Dermis blood vessel endothelial cell (primary cell): Measurements from ENCODE around the gene SLC35D3. TPM values are rescaled to one million over a fixed set of nuclear protein-coding genes. Genes with fewer than 3 reads are reported as not detected.
"Not testable (repeated sequence)": the region's sequence is repeated elsewhere in the genome, so short reads cannot be mapped to it uniquely, and the experiment has no call there.

Experiments used
- DNase-seq: peaks from one replicate; pipeline ENCODE4 v3.0.0; 2010
- total RNA-seq: library from RNA; depleted of rRNA; stranded (reverse); fragments of >200 nt; gene quantifications from 2 replicates; pipeline ENCODE4 v1.2.3, GENCODE V29; 2014

The SLC35D3 gene
- total RNA-seq, 1 donor from 2014 or later: not detected

DNA sequence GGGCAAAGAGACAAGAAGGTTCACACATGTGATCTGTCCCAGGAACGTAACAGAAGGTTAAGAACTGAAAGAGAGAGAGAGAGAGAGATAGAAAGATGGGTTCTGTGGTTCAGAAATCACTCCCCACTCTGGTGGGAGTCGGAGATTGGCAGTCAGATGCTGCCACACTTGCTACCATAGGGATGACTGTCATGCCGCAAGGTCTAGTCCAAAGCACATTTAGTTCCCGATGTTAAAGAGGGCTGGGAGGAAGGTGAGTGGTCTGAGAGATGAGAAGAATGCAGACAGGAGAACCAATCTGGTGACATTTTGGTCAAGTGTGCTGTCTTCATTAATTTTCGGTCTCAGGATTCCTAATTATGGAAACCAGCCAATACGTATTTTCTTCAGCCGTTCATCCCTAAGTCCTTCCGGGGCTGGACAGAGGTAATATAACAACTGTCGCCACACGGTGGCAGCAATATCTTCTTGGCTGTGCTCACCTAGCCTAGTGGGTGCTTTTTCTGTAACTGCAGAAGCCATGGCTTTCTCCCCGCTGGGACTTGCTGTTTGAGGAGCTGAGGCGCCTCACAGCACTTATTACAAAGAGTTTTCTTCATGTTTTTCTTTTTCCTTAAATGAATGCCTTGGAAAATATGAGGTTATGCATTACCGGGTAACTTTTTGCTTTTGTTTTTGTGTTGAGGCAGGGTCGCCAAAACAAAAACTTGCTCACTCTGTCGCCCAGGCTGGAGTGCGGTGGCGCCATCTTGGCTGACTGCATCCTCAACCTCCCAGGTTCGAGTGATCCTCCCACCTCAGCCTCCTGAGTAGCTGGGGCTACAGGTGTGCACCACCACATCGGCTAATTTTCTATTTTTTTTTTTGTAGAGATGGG is 46.0 kb downstream of the SLC35D3 start:
- peak; percentile 77 for DNase-seq

DNA sequence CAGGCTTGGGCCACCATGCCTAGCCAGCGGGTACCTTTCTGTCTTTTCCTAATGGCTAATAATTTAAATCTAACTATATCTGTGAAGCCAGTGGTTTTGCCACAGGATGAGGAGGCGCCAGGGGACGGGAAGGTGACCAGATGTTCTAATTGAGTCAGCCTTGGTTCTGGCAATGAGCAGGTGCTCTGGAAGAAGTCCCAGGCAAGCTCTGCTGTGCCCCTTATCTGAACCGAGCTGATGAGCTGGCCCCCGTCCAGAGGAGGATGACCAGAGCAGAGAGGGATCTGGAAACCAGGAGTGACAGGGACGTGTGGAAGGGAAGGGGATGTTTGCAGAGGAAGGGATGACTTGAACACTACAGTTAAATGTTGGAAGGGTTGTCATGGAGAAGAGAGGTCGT is 46.7 kb downstream of the SLC35D3 start:
- no peak for DNase-seq

DNA sequence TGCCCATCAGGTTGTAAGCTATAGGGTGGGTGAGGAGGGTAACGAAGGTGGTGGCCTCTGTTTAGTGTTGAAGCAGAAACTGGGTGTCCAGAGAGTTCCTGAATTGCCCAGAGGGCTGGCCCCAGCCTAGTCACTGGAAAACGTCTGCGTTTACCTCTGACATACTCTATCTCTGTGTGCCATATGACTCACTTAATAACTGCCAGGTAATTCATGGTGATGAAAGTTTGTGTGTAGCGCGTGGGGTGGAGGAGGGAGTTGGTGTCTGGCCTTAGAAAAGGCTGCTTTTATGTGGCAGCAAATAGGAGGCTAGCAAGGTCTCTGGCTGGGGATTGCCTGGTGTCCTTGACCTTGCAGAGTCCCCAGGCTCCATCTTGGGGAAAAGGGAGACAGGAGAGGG is 47.3 kb downstream of the SLC35D3 start:
- no peak for DNase-seq

DNA sequence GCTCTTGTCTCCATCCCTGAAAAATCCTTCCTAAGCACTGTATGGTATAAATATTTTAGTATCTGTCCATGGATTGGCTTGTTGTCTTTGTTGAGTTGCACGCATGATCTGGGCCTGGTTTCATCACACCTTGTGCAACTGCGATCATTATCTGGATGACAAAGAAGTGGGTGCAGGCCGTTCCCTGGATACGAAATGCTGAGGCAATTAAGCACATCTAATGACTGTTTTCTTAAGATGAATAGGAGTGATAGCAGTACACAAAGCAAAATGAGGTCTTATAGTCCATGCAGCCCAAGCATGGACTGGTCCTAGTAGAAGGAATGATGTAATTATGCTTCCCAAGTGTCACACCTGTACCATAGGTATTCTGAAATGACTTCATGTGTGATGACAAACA is 47.8 kb downstream of the SLC35D3 start:
- no peak for DNase-seq

DNA sequence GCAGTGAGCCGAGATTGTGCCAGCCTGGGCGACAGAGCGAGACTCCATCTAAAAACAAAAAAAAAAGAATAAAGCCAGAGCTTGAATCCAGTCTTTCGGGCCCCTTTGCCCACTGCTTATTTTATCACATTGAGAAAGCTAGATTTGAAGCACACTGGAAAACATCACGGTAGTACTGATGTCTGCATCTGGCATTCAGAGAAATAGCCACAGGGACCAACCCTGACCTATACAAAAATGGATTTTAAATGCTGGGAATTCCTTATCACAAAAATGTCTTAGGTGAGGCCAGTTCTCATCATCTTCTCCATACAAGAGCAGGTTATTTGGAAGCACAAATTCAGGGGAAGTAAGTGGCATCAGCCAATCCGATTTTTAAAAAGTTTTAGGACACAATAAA is 49.5 kb downstream of the SLC35D3 start:
- no peak for DNase-seq

DNA sequence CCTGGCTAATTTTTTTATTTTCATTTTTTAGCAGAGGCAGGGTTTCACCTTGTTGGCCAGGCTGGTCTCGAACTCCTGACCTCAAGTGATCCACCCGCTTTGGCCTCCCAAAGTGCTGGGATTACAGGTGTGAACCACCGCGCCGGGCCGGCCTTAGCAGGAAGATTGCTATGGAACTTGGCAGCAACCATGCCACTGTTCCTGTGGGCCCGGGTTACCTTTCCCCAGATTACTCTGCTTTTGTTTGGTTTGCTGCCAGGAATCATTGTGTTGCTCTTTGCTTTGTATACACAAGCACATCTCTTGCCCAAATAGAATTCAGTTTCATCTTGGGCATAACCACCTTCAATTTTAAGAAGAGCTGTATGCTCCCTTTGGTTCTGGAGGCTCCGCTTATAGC is 51.7 kb downstream of the SLC35D3 start:
- not testable (repeated sequence) for DNase-seq

Other genes with a start within 250 kb of the SLC35D3 start
- 5.8 and 10.9 TPM in 2 replicates for gene MAP3K5, start 129.8 kb upstream of the SLC35D3 start, total RNA-seq
- 5.9 and 7.7 TPM in 2 replicates for gene PEX7, start 99.7 kb upstream of the SLC35D3 start, total RNA-seq
- gene IL20RA, start 122.7 kb downstream of the SLC35D3 start, total RNA-seq: 0.51 and 0.79 TPM in 2 replicates